HEK293 (cell line): ENCODE measurements around the gene CEP63.

Source experiments
- GLI4 ChIP-seq: fragments of 450-650 bp; formaldehyde crosslinking; IDR thresholded peaks from 2 replicates; pipeline ENCODE4 v1.5.1; 2016; ENCODE audit warnings: missing biosample characterization, missing genetic modification characterization
- ZIC2 ChIP-seq: fragments of 450-650 bp; formaldehyde crosslinking; IDR thresholded peaks from 2 replicates; pipeline ENCODE4 v1.5.1; 2016; ENCODE audit warnings: missing biosample characterization, missing genetic modification characterization
- ZNF24 ChIP-seq: fragments of 450-650 bp; formaldehyde crosslinking; IDR thresholded peaks from 2 replicates; pipeline ENCODE4 v1.5.1; 2016; ENCODE audit warnings: missing biosample characterization, missing genetic modification characterization

DNA sequence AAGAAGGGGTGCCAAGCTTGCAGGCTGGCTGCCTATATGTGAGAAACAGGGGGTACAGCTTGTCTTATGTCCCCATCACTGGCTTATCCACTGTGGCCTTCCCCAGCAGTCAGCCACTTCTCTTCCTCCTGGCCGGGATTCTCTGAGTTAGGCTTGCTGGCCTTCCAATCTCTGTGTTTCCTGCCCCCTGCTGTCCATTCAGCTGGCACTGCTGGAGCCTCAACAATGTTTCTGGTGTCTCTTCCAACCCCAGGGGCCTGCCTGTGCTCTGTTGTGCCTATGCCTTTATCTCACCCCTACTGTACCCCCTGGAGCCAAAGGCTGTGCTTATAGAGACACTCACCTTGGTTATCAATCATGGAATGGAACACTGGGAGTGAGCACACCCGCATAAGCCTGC is 36.6 kb upstream of the CEP63 start:
- no peak for TF ChIP-seq GLI4
- TF ChIP-seq ZNF24 (tag by site-specific recombination), result no peak
- peak; percentile 92 for TF ChIP-seq ZIC2
